NCI-H1694 (cell line): ENCODE results near the gene GPATCH2L.

Experiments used
- DNase-seq: peaks from one replicate; lab custom pipeline; 2025; lab: John Stamatoyannopoulos, UW

GPATCH2L gene

DNA sequence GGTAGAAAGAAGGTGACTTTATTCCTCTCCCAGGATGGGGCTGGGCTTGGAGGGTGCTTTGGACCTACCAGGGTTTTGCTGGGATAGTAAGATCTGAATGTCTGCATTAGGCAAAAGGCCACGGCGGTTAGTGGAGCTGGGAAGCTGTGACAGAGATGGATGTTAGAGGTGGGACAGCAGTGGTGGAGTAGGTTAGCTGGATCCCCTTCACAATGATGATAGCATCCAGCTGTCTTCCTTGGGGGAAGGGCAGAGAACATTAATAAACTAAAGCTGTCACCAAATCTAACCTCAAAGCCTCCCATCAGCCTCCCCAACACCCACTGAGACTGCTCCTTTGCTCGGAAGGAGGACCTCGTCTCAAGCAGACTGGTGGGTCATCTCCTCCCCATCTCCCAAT is 104.8 kb downstream of the GPATCH2L start:
- DNase-seq: no peak

DNA sequence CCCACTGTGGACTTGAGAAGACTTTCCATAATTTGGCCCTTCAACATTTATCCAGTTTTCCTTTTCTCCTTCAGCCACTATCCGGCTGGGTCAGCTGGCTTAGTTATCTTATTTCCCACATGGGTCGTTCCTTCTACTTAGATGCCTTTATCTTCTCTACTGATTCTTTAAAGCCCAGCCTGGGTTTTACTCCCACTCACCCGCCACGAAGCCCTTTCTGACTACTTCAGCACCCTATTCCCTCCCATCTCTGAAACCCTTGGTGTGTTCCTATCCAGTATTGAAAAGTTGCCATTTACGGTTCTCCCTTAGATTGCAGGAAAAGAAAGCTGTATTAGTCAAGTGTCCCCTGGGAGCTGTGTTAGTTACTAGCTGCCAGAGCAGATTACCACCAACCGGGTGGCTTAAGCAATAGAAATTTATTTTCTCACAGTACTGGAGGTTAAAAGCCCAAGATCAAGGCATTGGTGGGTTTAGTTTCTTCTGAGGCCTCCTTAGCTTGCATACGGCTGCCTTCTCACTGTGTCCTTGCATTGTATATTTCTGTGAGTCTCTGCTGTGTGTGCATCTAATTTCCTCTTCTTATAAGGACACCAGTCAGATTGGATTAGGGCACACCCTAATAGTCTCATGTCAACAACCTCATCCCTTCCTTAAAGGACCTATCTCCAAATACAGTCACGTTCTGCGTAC is 105.5 kb downstream of the GPATCH2L start:
- no peak for DNase-seq

DNA sequence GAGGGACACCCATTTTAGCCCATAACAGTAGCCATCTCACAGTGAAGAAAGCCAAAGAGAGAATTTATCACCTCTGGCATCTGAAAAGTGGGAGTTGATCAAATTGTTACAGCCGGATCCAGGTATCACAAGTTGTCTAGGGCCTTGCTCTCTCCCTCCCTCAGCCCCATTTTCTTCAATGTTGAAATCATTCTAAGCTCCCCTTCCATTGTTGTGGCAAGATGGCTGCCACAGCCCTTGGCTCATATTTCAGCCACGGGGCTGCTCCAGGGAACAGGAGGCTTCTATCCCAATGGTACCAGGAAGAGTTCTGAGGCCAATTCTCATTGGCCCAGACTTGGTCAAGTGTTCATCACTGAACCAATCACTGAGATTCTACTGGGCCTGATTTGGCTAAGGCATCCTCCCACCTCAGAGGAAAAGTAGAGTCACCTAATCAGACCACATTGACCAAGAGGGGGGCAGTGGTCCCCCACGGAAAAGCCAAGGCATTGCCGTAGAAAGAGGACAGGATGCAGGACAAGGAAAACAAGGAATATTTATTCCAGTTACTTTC is 106.2 kb downstream of the GPATCH2L start:
- no peak for DNase-seq

- DNase-seq: no peak
Measured at GRCh38 chr14:76259029-76259735, 107.5 kb downstream of the GPATCH2L start.

GRCh38 chr14:76260749-76261148 is 109.0 kb downstream of the GPATCH2L start:
- DNase-seq: no peak

DNA sequence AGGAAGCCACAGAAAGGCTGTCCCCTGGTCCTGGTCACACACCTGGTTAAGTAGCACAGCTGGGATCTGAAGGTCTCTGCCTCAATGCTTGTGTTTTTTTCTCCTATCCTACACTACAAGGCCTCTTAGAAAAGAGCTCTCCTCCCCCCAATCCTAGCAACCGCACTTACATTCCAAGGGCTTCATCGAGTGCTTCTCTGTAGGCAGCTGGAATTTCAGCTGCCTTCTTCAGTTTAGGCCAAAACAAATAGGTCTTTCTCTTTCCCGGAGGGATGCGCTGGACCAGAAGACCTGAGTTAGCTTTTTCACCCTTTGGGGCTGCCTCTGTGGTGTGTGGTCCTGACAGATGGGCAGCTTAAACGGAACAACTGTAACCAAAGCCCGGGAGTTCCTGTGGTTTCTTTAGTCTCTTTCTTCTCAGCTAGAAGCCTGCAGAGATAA is 109.7 kb downstream of the GPATCH2L start:
- no peak for DNase-seq

GRCh38 chr14:76262641-76263040 is 110.9 kb downstream of the GPATCH2L start:
- DNase-seq: no peak
